ENCODE measurements around the gene LRMDA. TPM values are rescaled to one million over a fixed set of nuclear protein-coding genes. Genes with fewer than 3 reads are reported as not detected.
A peak's percentile ranks its signal among the peaks of the same experiment; 100 is the strongest.
"Not testable (repeated sequence)": the region's sequence is repeated elsewhere in the genome, so short reads cannot be mapped to it uniquely, and the experiment has no call there.

LRMDA gene
- total RNA-seq, 1 experiment from 2014 or later, result 1.2 TPM

- no peak overlapping the region for H3K27ac ChIP-seq (ENCODE audit: low read length)
- H3K9ac ChIP-seq (ENCODE audit: low read length), result no peak overlapping the region
- ATAC-seq (no peak), DNase-seq (no peak)
- 0 out of 2 replicates have a peak, but pooled peaks cover 8% of the 10 kb centered on the region for H3K9me2 ChIP-seq (replicated peaks; ENCODE audit: low read length)
- H3K27me3 ChIP-seq (ENCODE audit: low read length), result peaks cover 24% of the 10 kb centered on the region
- no peak overlapping the region for H3K4me3 ChIP-seq (ENCODE audit: low read length)
- no TSS peak for BruUV-seq (replicated peaks)
- no peaks in the 10 kb centered on the region for H3K36me3 ChIP-seq (ENCODE audit: low read depth, low read length)
- TF ChIP-seq EZH2 (IDR thresholded peaks at IDR 0.05; ENCODE audit: low read length, unreplicated experiment), result no peak
- no peak for TF ChIP-seq EZH2phosphoT487 (IDR thresholded peaks at IDR 0.05; ENCODE audit: borderline replicate concordance, low read length)
- no peak for TF ChIP-seq CTCF (conservative IDR thresholded peaks at IDR 0.05; ENCODE audit: low read depth, low read length)
- CTCF ChIA-PET, result no interaction called here
- no peaks in the 10 kb centered on the region for H3F3A ChIP-seq (ENCODE audit: low read length, unreplicated experiment)
- no peaks in the 10 kb centered on the region for H3K79me2 ChIP-seq (ENCODE audit: low read length)
- H3K9me3 ChIP-seq (ENCODE audit: low read length), result no peaks in the 10 kb centered on the region
- H3K4me1 ChIP-seq (ENCODE audit: insufficient read depth, low read length), result no peaks in the 10 kb centered on the region
- no peak overlapping the region for H3K4me2 ChIP-seq (ENCODE audit: low read length)
- POLR2A ChIA-PET (ENCODE audit: unreplicated experiment), result no interaction called here
- H2AFZ ChIP-seq (ENCODE audit: low read length), result no peak overlapping the region
- H4K20me1 ChIP-seq (ENCODE audit: low read length), result no peaks in the 10 kb centered on the region
- intact Hi-C loops (cut with micrococcal nuclease), result no loop called here
These were observed 1091.1 kb downstream of the LRMDA start for GRCh38 chr10:76522547-76522946.

- H3K79me2 ChIP-seq (ENCODE audit: low read length), result no peaks in the 10 kb centered on the region
- DNase-seq (no peak), ATAC-seq (no peak)
- H3K27ac ChIP-seq (ENCODE audit: low read length), result no peak overlapping the region
- H3F3A ChIP-seq (ENCODE audit: low read length, unreplicated experiment), result no peaks in the 10 kb centered on the region
- CTCF ChIA-PET, result no interaction called here
- POLR2A ChIA-PET (ENCODE audit: unreplicated experiment), result no interaction called here
- intact Hi-C loops (cut with micrococcal nuclease), result no loop called here
- no peaks in the 10 kb centered on the region for H3K4me1 ChIP-seq (ENCODE audit: insufficient read depth, low read length)
- H3K9me2 ChIP-seq (replicated peaks; ENCODE audit: low read length), result 0 out of 2 replicates have a peak, but pooled peaks cover 9% of the 10 kb centered on the region
- no TSS peak for BruUV-seq (replicated peaks)
- TF ChIP-seq CTCF (conservative IDR thresholded peaks at IDR 0.05; ENCODE audit: low read depth, low read length) (no peak), EZH2 (IDR thresholded peaks at IDR 0.05; ENCODE audit: low read length, unreplicated experiment) (no peak), EZH2phosphoT487 (IDR thresholded peaks at IDR 0.05; ENCODE audit: borderline replicate concordance, low read length) (no peak)
- H3K27me3 ChIP-seq (ENCODE audit: low read length), result peaks cover 24% of the 10 kb centered on the region
- H3K36me3 ChIP-seq (ENCODE audit: low read depth, low read length), result no peaks in the 10 kb centered on the region
- no peak overlapping the region for H3K4me3 ChIP-seq (ENCODE audit: low read length)
- H2AFZ ChIP-seq (ENCODE audit: low read length), result no peak overlapping the region
- no peaks in the 10 kb centered on the region for H4K20me1 ChIP-seq (ENCODE audit: low read length)
- no peaks in the 10 kb centered on the region for H3K9me3 ChIP-seq (ENCODE audit: low read length)
- no peak overlapping the region for H3K4me2 ChIP-seq (ENCODE audit: low read length)
- no peak overlapping the region for H3K9ac ChIP-seq (ENCODE audit: low read length)
These were observed 1091.8 kb downstream of the LRMDA start for GRCh38 chr10:76523246-76523645.

GRCh38 chr10:76523791-76524351 is 1092.4 kb downstream of the LRMDA start:
- Histone ChIP-seq H3K9me2 (replicated peaks; ENCODE audit: low read length) (0 out of 2 replicates have a peak, but pooled peaks cover 9% of the 10 kb centered on the region), H3K27me3 (ENCODE audit: low read length) (peaks cover 24% of the 10 kb centered on the region), H3K9ac (ENCODE audit: low read length) (no peak overlapping the region), H3K4me2 (ENCODE audit: low read length) (no peak overlapping the region), H3K27ac (ENCODE audit: low read length) (no peak overlapping the region), H3K9me3 (ENCODE audit: low read length) (no peaks in the 10 kb centered on the region), H3K36me3 (ENCODE audit: low read depth, low read length) (no peaks in the 10 kb centered on the region), H3F3A (ENCODE audit: low read length, unreplicated experiment) (no peaks in the 10 kb centered on the region), H3K4me3 (ENCODE audit: low read length) (no peak overlapping the region), H4K20me1 (ENCODE audit: low read length) (no peaks in the 10 kb centered on the region), H2AFZ (ENCODE audit: low read length) (peak overlapping the region; percentile 4; the same call in 1 of the 2 replicates), H3K79me2 (ENCODE audit: low read length) (no peaks in the 10 kb centered on the region), H3K4me1 (ENCODE audit: insufficient read depth, low read length) (no peaks in the 10 kb centered on the region)
- intact Hi-C loops (cut with micrococcal nuclease), result no loop called here
- BruUV-seq (replicated peaks), result no TSS peak
- TF ChIP-seq EZH2phosphoT487 (IDR thresholded peaks at IDR 0.05; ENCODE audit: borderline replicate concordance, low read length) (no peak), EZH2 (IDR thresholded peaks at IDR 0.05; ENCODE audit: low read length, unreplicated experiment) (no peak), CTCF (conservative IDR thresholded peaks at IDR 0.05; ENCODE audit: low read depth, low read length) (no peak)
- ChIA-PET CTCF (no interaction called here), POLR2A (ENCODE audit: unreplicated experiment) (no interaction called here)
- ATAC-seq (no peak), DNase-seq (no peak)

GRCh38 chr10:76526833-76527232 is 1095.4 kb downstream of the LRMDA start:
- POLR2A ChIA-PET (ENCODE audit: unreplicated experiment); CTCF ChIA-PET; BruUV-seq (replicated peaks): not testable (repeated sequence)

More at GRCh38 chr10:76526833-76527232, 1095.4 kb downstream of the LRMDA start:
- H3K36me3 ChIP-seq (ENCODE audit: low read depth, low read length); H3K4me2 ChIP-seq (ENCODE audit: low read length); H3K4me1 ChIP-seq (ENCODE audit: insufficient read depth, low read length); H3K79me2 ChIP-seq (ENCODE audit: low read length); DNase-seq; H3K27ac ChIP-seq (ENCODE audit: low read length); H3K9ac ChIP-seq (ENCODE audit: low read length); ATAC-seq; H2AFZ ChIP-seq (ENCODE audit: low read length); H4K20me1 ChIP-seq (ENCODE audit: low read length); intact Hi-C loops (cut with micrococcal nuclease); H3F3A ChIP-seq (ENCODE audit: low read length, unreplicated experiment); H3K4me3 ChIP-seq (ENCODE audit: low read length); H3K9me3 ChIP-seq (ENCODE audit: low read length): not testable (repeated sequence)
- Histone ChIP-seq H3K27me3 (ENCODE audit: low read length) (peaks cover 28% of the 10 kb centered on the region), H3K9me2 (replicated peaks; ENCODE audit: low read length) (peaks cover 15% of the 10 kb centered on the region; the same call in 1 of the 2 replicates)
